GM23338 (cell line): Measurements from ENCODE around the gene ING1.

ENCODE experiments used
- EZH2 ChIP-seq: fragments of 200-600 bp; sonication (generic); IDR thresholded peaks from one replicate; pipeline ENCODE4 v1.8.0; 2017; ENCODE audit warnings: antibody characterized with exemption, mild to moderate bottlenecking, low read depth; ENCODE audit not compliant: unreplicated experiment
- EZH2phosphoT487 ChIP-seq: fragments of 200-600 bp; sonication (generic); IDR thresholded peaks from one replicate; pipeline ENCODE4 v1.8.1; 2018; ENCODE audit warnings: antibody characterized with exemption; ENCODE audit not compliant: unreplicated experiment
- JUNB ChIP-seq: IDR thresholded peaks from one replicate; pipeline ENCODE4 v1.6.1; 2016; ENCODE audit warnings: antibody characterized with exemption; ENCODE audit not compliant: unreplicated experiment
- REST ChIP-seq: IDR thresholded peaks from one replicate; pipeline ENCODE4 v1.6.1; 2018; ENCODE audit warnings: antibody characterized with exemption; ENCODE audit not compliant: unreplicated experiment
- TF ChIP-seq, protein P1 (sequence below): fragments of 250-450 bp; sonication (Bioruptor Pico); IDR thresholded peaks from 2 replicates; pipeline ENCODE4 v1.5.0; 2020; ENCODE audit warnings: mild to moderate bottlenecking, moderate library complexity
- TF ChIP-seq, protein P2 (sequence below), 2 experiments: fragments of 200-600 bp in 1 of 2; sonication (generic) in 1 of 2; conservative IDR thresholded peaks; 2 replicates each; pipeline versions ENCODE4 v1.5.1 to v1.6.1; 2016 to 2017; ENCODE audit warnings: antibody characterized with exemption in 2 of 2, low read depth in 2 of 2, mild to moderate bottlenecking in 2 of 2, moderate library complexity in 1 of 2

- TF ChIP-seq JUNB = no peak
- TF ChIP-seq, protein P1, sequence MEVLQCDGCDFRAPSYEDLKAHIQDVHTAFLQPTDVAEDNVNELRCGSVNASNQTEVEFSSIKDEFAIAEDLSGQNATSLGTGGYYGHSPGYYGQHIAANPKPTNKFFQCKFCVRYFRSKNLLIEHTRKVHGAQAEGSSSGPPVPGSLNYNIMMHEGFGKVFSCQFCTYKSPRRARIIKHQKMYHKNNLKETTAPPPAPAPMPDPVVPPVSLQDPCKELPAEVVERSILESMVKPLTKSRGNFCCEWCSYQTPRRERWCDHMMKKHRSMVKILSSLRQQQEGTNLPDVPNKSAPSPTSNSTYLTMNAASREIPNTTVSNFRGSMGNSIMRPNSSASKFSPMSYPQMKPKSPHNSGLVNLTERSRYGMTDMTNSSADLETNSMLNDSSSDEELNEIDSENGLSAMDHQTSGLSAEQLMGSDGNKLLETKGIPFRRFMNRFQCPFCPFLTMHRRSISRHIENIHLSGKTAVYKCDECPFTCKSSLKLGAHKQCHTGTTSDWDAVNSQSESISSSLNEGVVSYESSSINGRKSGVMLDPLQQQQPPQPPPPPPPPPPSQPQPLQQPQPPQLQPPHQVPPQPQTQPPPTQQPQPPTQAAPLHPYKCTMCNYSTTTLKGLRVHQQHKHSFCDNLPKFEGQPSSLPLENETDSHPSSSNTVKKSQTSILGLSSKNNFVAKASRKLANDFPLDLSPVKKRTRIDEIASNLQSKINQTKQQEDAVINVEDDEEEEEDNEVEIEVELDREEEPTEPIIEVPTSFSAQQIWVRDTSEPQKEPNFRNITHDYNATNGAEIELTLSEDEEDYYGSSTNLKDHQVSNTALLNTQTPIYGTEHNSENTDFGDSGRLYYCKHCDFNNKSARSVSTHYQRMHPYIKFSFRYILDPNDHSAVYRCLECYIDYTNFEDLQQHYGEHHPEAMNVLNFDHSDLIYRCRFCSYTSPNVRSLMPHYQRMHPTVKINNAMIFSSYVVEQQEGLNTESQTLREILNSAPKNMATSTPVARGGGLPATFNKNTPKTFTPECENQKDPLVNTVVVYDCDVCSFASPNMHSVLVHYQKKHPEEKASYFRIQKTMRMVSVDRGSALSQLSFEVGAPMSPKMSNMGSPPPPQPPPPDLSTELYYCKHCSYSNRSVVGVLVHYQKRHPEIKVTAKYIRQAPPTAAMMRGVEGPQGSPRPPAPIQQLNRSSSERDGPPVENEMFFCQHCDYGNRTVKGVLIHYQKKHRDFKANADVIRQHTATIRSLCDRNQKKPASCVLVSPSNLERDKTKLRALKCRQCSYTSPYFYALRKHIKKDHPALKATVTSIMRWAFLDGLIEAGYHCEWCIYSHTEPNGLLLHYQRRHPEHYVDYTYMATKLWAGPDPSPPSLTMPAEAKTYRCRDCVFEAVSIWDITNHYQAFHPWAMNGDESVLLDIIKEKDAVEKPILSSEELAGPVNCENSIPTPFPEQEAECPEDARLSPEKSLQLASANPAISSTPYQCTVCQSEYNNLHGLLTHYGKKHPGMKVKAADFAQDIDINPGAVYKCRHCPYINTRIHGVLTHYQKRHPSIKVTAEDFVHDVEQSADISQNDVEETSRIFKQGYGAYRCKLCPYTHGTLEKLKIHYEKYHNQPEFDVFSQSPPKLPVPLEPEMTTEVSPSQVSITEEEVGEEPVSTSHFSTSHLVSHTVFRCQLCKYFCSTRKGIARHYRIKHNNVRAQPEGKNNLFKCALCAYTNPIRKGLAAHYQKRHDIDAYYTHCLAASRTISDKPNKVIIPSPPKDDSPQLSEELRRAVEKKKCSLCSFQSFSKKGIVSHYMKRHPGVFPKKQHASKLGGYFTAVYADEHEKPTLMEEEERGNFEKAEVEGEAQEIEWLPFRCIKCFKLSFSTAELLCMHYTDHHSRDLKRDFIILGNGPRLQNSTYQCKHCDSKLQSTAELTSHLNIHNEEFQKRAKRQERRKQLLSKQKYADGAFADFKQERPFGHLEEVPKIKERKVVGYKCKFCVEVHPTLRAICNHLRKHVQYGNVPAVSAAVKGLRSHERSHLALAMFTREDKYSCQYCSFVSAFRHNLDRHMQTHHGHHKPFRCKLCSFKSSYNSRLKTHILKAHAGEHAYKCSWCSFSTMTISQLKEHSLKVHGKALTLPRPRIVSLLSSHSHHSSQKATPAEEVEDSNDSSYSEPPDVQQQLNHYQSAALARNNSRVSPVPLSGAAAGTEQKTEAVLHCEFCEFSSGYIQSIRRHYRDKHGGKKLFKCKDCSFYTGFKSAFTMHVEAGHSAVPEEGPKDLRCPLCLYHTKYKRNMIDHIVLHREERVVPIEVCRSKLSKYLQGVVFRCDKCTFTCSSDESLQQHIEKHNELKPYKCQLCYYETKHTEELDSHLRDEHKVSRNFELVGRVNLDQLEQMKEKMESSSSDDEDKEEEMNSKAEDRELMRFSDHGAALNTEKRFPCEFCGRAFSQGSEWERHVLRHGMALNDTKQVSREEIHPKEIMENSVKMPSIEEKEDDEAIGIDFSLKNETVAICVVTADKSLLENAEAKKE (CRISPR knock-in tag) = no peak
- TF ChIP-seq EZH2phosphoT487 = no peak
- TF ChIP-seq, protein P2, sequence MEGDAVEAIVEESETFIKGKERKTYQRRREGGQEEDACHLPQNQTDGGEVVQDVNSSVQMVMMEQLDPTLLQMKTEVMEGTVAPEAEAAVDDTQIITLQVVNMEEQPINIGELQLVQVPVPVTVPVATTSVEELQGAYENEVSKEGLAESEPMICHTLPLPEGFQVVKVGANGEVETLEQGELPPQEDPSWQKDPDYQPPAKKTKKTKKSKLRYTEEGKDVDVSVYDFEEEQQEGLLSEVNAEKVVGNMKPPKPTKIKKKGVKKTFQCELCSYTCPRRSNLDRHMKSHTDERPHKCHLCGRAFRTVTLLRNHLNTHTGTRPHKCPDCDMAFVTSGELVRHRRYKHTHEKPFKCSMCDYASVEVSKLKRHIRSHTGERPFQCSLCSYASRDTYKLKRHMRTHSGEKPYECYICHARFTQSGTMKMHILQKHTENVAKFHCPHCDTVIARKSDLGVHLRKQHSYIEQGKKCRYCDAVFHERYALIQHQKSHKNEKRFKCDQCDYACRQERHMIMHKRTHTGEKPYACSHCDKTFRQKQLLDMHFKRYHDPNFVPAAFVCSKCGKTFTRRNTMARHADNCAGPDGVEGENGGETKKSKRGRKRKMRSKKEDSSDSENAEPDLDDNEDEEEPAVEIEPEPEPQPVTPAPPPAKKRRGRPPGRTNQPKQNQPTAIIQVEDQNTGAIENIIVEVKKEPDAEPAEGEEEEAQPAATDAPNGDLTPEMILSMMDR (conservative IDR thresholded peaks at IDR 0.05; ENCODE audit: low read depth in 2 of 2) = no peak
- TF ChIP-seq EZH2 = no peak
- no peak for TF ChIP-seq REST
Observed at GRCh38 chr13:110706570-110707372, 6.7 kb upstream of the ING1 start.
